ENCODE results near the gene PRMT5. TPM values are rescaled to one million over a fixed set of nuclear protein-coding genes. Genes with fewer than 3 reads are reported as not detected.

Gene PRMT5
- total and polyA plus RNA-seq, 4 donors = 19.2 to 56.5 (median 50.2) TPM

DNA sequence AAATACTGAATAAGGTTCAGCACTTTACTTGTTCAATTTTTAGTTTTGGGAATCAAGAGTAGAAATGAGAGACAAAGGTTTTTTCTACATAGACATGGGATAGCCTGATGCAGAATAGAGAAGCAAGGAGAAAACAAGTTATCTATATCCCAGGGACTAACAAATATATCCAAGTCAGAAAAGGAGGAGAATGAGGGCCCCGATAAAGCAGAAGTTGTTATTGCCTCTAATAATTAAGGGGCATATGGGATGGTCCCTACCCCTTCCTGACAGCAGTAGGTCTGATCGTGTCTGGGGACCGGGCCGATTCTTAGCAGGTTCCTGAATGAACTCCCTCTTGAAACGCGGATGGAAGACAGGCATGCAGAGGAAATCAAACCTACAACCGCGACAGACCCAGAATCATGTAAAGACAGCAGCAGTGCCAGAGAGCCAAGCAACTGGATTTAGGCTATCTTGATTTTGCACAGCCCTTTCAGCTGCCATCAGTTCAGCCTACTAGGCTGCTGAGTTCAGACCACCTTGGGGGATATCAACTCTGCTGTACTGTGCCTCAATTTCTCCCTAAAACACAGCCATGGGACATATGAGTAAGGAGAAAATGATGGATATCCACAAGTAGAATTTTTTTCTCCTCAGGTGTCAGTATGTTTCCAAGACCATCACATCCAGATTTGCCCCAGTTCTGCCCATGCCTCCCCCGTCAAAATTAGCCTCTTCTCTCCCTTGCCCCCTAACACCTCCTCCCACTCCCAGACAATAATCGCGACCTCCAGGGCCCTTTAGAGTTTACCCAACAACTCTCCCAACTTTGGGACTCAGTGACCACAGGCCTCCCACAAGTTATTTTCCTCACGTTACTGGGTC, 706 bp downstream of the PRMT5 start:
- DNase-seq = no peak
- Histone ChIP-seq H3K4me3 (peak overlapping the region; percentile 87), H3K27me3 (ENCODE audit: control insufficient read depth in 3 of 3, insufficient read depth in 3 of 3, low read length in 2 of 3) (no peaks in the 10 kb centered on the region), H3K9ac (ENCODE audit: insufficient read depth in 1 of 2, low read length in 2 of 2) (peak overlapping the region; percentile 84 to 96), H3K36me3 (ENCODE audit: control insufficient read depth in 4 of 4, insufficient read depth in 4 of 4, low read length in 4 of 4) (peaks cover 17 to 23% (median 20%) of the 10 kb centered on the region in 4 donors), H3K4me1 (ENCODE audit: control insufficient read depth in 5 of 5, insufficient read depth in 5 of 5, low read length in 5 of 5) (peaks cover 3 to 12% (median 5%) of the 10 kb centered on the region in 5 donors), H3K27ac (ENCODE audit: low read depth in 1 of 2, low read length in 1 of 2) (peak overlapping the region; percentile 90 to 91), H3K9me3 (ENCODE audit: control insufficient read depth in 4 of 4, insufficient read depth in 3 of 4, low read length in 3 of 4) (no peaks in the 10 kb centered on the region)
- 7 to 9% methylated on average over 12 of the region's 12 CpGs for WGBS, 2 donors
- ATAC-seq (ENCODE audit: insufficient read depth, low FRiP score) = no peak
- TF ChIP-seq, protein P1, sequence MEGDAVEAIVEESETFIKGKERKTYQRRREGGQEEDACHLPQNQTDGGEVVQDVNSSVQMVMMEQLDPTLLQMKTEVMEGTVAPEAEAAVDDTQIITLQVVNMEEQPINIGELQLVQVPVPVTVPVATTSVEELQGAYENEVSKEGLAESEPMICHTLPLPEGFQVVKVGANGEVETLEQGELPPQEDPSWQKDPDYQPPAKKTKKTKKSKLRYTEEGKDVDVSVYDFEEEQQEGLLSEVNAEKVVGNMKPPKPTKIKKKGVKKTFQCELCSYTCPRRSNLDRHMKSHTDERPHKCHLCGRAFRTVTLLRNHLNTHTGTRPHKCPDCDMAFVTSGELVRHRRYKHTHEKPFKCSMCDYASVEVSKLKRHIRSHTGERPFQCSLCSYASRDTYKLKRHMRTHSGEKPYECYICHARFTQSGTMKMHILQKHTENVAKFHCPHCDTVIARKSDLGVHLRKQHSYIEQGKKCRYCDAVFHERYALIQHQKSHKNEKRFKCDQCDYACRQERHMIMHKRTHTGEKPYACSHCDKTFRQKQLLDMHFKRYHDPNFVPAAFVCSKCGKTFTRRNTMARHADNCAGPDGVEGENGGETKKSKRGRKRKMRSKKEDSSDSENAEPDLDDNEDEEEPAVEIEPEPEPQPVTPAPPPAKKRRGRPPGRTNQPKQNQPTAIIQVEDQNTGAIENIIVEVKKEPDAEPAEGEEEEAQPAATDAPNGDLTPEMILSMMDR (IDR thresholded peaks at IDR 0.05; ENCODE audit: control extremely low read depth, extremely low read depth) = no peak

DNA sequence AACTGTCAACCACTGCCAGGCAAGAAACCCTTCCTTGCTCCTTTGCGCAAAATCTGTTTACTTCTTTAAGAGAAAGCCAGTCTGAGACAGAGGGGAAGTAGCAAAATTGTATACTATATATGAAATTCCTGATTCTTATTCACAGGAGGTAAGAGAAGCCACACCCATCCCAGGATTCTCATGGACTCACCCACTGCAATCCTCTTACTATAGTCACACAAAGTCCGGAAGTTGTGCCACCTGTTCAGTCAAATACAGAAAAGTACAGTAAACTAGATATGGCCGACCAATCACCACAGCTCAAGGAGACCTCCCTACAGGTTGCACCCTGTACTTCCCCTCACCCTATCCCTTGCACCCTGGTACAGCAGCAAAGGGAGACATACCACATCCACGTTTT, 2.9 kb downstream of the PRMT5 start:
- Histone ChIP-seq H3K27ac (ENCODE audit: low read depth in 1 of 2, low read length in 1 of 2) (no peak overlapping the region), H3K27me3 (ENCODE audit: control insufficient read depth in 3 of 3, insufficient read depth in 3 of 3, low read length in 2 of 3) (no peaks in the 10 kb centered on the region), H3K9me3 (ENCODE audit: control insufficient read depth in 4 of 4, insufficient read depth in 3 of 4, low read length in 3 of 4) (no peaks in the 10 kb centered on the region), H3K36me3 (ENCODE audit: control insufficient read depth in 4 of 4, insufficient read depth in 4 of 4, low read length in 4 of 4) (peaks cover 30 to 35% (median 32%) of the 10 kb centered on the region in 4 donors), H3K4me1 (ENCODE audit: control insufficient read depth in 5 of 5, insufficient read depth in 5 of 5, low read length in 5 of 5) (peaks cover 3 to 12% (median 5%) of the 10 kb centered on the region in 5 donors), H3K9ac (ENCODE audit: insufficient read depth in 1 of 2, low read length in 2 of 2) (no peak overlapping the region), H3K4me3 (no peak overlapping the region)
- ATAC-seq (ENCODE audit: insufficient read depth, low FRiP score) (no peak), DNase-seq (no peak)
- WGBS, 2 donors = 78 to 89% methylated on average over 4 of the region's 4 CpGs
- TF ChIP-seq, protein P1 (IDR thresholded peaks at IDR 0.05; ENCODE audit: control extremely low read depth, extremely low read depth) = no peak

DNA sequence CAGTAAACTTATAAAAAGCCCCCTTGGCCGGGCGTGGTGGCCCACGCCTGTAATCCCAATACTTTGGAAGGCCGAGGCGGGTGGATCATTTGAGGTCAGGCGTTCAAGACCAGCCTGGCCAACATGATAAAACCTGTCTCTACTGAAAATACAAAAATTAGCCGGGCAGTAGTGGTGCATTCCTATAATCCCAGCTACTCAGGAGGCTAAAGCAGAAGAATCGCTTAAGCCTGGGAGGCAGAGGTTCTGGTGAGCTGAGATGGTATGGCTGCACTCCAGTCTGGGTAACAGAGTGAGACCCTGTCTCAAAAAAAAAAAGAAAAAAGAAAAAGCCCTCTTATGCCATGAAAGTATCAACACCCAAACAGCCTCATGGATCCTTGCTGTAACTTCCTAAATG, 3.7 kb downstream of the PRMT5 start:
- Histone ChIP-seq H3K4me3 (no peak overlapping the region), H3K9me3 (ENCODE audit: control insufficient read depth in 4 of 4, insufficient read depth in 3 of 4, low read length in 3 of 4) (no peaks in the 10 kb centered on the region), H3K27ac (ENCODE audit: low read depth in 1 of 2, low read length in 1 of 2) (no peak overlapping the region), H3K4me1 (ENCODE audit: control insufficient read depth in 5 of 5, insufficient read depth in 5 of 5, low read length in 5 of 5) (peaks cover 3 to 12% (median 5%) of the 10 kb centered on the region in 5 donors), H3K36me3 (ENCODE audit: control insufficient read depth in 4 of 4, insufficient read depth in 4 of 4, low read length in 4 of 4) (peaks cover 32 to 42% (median 37%) of the 10 kb centered on the region in 4 donors), H3K9ac (ENCODE audit: insufficient read depth in 1 of 2, low read length in 2 of 2) (no peak overlapping the region), H3K27me3 (ENCODE audit: control insufficient read depth in 3 of 3, insufficient read depth in 3 of 3, low read length in 2 of 3) (no peaks in the 10 kb centered on the region)
- WGBS, 2 donors = 96 to 97% methylated on average over 8 of the region's 8 CpGs
- TF ChIP-seq, protein P1 (IDR thresholded peaks at IDR 0.05; ENCODE audit: control extremely low read depth, extremely low read depth) = no peak
- ATAC-seq (ENCODE audit: insufficient read depth, low FRiP score) (no peak), DNase-seq (no peak)

All from lung (tissue), 12 donors.